H1 (cell line): ENCODE results near the gene MYO5A. TPM values are rescaled to one million over a fixed set of nuclear protein-coding genes. Genes with fewer than 3 reads are reported as not detected.

Experiments used
- CTCF ChIA-PET: fragments of 300-600 bp; sonication (Branson Sonifier 250); formaldehyde crosslinking; loops from one replicate; lab custom pipeline; 2021; ENCODE audit not compliant: partially characterized antibody; lab: Charles Lee
- POLR2A ChIA-PET: fragments of 300-600 bp; sonication (Branson Sonifier 250); formaldehyde crosslinking; loops from one replicate; lab custom pipeline; 2021; ENCODE audit warnings: inconsistent platforms; ENCODE audit not compliant: partially characterized antibody; lab: Charles Lee
- DNase-seq, 2 experiments: peaks; one replicate each; pipeline versions ENCODE4 v3.0.0 to v3.0.0-alpha.2; 2010 to 2022; ENCODE audit warnings: low spot score in 2 of 2, low read depth in 1 of 2, mixed read lengths in 1 of 2
- FAIRE-seq: peaks from 2 replicates; lab custom pipeline; 2011; peaks lifted over from hg19 to GRCh38; lab: Jason Lieb, UNC
- H2AFZ ChIP-seq: 2 replicates; pipeline ENCODE4 v1.8.1; 2012; ENCODE audit warnings: low read length, inconsistent platforms
- H2AK5ac ChIP-seq: 2 replicates; pipeline ENCODE4 v1.6.1; 2013; ENCODE audit warnings: low read depth, low read length
- H2BK120ac ChIP-seq: replicated peaks from 2 replicates; pipeline ENCODE3; 2013; ENCODE audit warnings: low read depth, low read length, inconsistent platforms
- H2BK12ac ChIP-seq: 2 replicates; pipeline ENCODE4 v1.6.1; 2013; ENCODE audit warnings: low read depth, low read length
- H2BK15ac ChIP-seq: 2 replicates; pipeline ENCODE4 v1.6.1; 2013; ENCODE audit warnings: low read length
- H2BK20ac ChIP-seq: 2 replicates; pipeline ENCODE4 v1.6.1; 2013; ENCODE audit warnings: low read length
- H2BK5ac ChIP-seq: 2 replicates; pipeline ENCODE4 v1.6.1; 2013; ENCODE audit warnings: low read depth, low read length
- H3K14ac ChIP-seq: 2 replicates; pipeline ENCODE4 v1.6.1; 2013; ENCODE audit warnings: inconsistent platforms; ENCODE audit not compliant: insufficient read length
- H3K18ac ChIP-seq: 2 replicates; pipeline ENCODE4 v1.6.1; 2013; ENCODE audit warnings: low read length; ENCODE audit errors: extremely low read depth
- H3K23ac ChIP-seq: 2 replicates; pipeline ENCODE4 v1.6.1; 2013; ENCODE audit warnings: inconsistent platforms; ENCODE audit not compliant: insufficient read length
- H3K23me2 ChIP-seq: 2 replicates; pipeline ENCODE4 v1.6.1; 2013; ENCODE audit warnings: low read depth, low read length
- H3K27ac ChIP-seq: 2 replicates; pipeline ENCODE4 v1.6.1; 2011; ENCODE audit warnings: low read depth, low read length, inconsistent platforms
- H3K27me3 ChIP-seq, 4 experiments: replicated peaks in 1 of 4; 1 replicate in 1 of 4; 2 replicates in 3 of 4; pipeline versions ENCODE4 v1.6.1 to v1.8.1; 2011 to 2013; ENCODE audit warnings: low read length in 3 of 4, mild to moderate bottlenecking in 3 of 4, inconsistent platforms in 2 of 4, mixed read lengths in 2 of 4, moderate library complexity in 1 of 4; ENCODE audit not compliant: control insufficient read depth in 3 of 4, insufficient read depth in 3 of 4; ENCODE audit errors: extremely low read depth in 1 of 4
- H3K36me3 ChIP-seq, 4 experiments: 2 replicates each; pipeline versions ENCODE4 v1.6.1 to v1.8.1; 2011 to 2013; ENCODE audit warnings: mild to moderate bottlenecking in 4 of 4, low read length in 3 of 4, moderate library complexity in 2 of 4, control low read depth in 1 of 4, inconsistent platforms in 1 of 4; ENCODE audit not compliant: insufficient read depth in 4 of 4, control insufficient read depth in 2 of 4
- H3K4ac ChIP-seq: replicated peaks from 2 replicates; pipeline ENCODE3; 2013; ENCODE audit warnings: low read length, low read depth, mixed read lengths, inconsistent platforms; ENCODE audit not compliant: insufficient read length
- H3K4me1 ChIP-seq, 4 experiments: replicated peaks in 1 of 4; 1 replicate in 1 of 4; 2 replicates in 3 of 4; pipeline versions ENCODE4 v1.6.1 to v1.8.1; 2011 to 2013; ENCODE audit warnings: low read length in 3 of 4, inconsistent platforms in 2 of 4, mixed read lengths in 1 of 4; ENCODE audit not compliant: insufficient read depth in 4 of 4, control insufficient read depth in 3 of 4
- H3K4me2 ChIP-seq, 2 experiments: 2 replicates each; pipeline versions ENCODE4 v1.6.1 to v1.8.1; 2011 to 2013; ENCODE audit warnings: low read depth in 2 of 2, low read length in 2 of 2, control low read depth in 1 of 2, inconsistent platforms in 1 of 2, mild to moderate bottlenecking in 1 of 2; ENCODE audit not compliant: insufficient read depth in 1 of 2
- H3K4me3 ChIP-seq, 4 experiments: fragments of 200-600, 300-600 bp in 1 of 4; sonication (generic), shearing (Covaris generic), sonication (Bioruptor Twin) in 1 of 4; 2 replicates each; pipeline versions ENCODE4 v1.5.1 to v1.8.1; 2011 to 2016; ENCODE audit warnings: low read length in 4 of 4, low read depth in 3 of 4, control low read depth in 2 of 4, inconsistent platforms in 2 of 4, mild to moderate bottlenecking in 2 of 4, mixed read lengths in 1 of 4, moderate library complexity in 1 of 4; ENCODE audit not compliant: insufficient read depth in 2 of 4; ENCODE audit errors: extremely low read depth in 1 of 4
- H3K56ac ChIP-seq: replicated peaks from 2 replicates; pipeline ENCODE3; 2013; ENCODE audit warnings: low read depth, mild to moderate bottlenecking, mixed read lengths, low read length, inconsistent platforms; ENCODE audit not compliant: insufficient read length
- H3K79me1 ChIP-seq: 2 replicates; pipeline ENCODE4 v1.6.1; 2013; ENCODE audit warnings: low read depth, low read length, control low read depth
- H3K79me2 ChIP-seq, 2 experiments: 2 replicates each; pipeline versions ENCODE4 v1.6.1 to v1.8.1; 2012 to 2013; ENCODE audit warnings: low read length in 2 of 2, mild to moderate bottlenecking in 2 of 2, inconsistent platforms in 1 of 2; ENCODE audit not compliant: insufficient read depth in 2 of 2, control insufficient read depth in 1 of 2
- H3K9ac ChIP-seq, 4 experiments: replicated peaks in 1 of 4; 1 replicate in 1 of 4; 2 replicates in 3 of 4; pipeline versions ENCODE4 v1.6.1 to v1.8.1; 2011 to 2013; ENCODE audit warnings: low read depth in 3 of 4, low read length in 3 of 4, control low read depth in 2 of 4, mild to moderate bottlenecking in 2 of 4, moderate library complexity in 2 of 4, inconsistent platforms in 1 of 4; ENCODE audit errors: extremely low read depth in 1 of 4
- H3K9me3 ChIP-seq, 2 experiments: 2 replicates each; pipeline versions ENCODE4 v1.6.1 to v1.8.1; 2012 to 2013; ENCODE audit warnings: mild to moderate bottlenecking in 2 of 2, moderate library complexity in 2 of 2, control low read depth in 1 of 2, inconsistent platforms in 1 of 2, low read depth in 1 of 2, low read length in 1 of 2, mixed read lengths in 1 of 2; ENCODE audit not compliant: insufficient read depth in 2 of 2
- H4K20me1 ChIP-seq, 2 experiments: replicated peaks in 1 of 2; 2 replicates each; pipeline versions ENCODE3 to v1.8.1; 2011 to 2013; ENCODE audit warnings: inconsistent platforms in 2 of 2, low read length in 2 of 2, mild to moderate bottlenecking in 1 of 2; ENCODE audit not compliant: insufficient read depth in 2 of 2, control insufficient read depth in 1 of 2
- H4K5ac ChIP-seq: 2 replicates; pipeline ENCODE4 v1.6.1; 2013; ENCODE audit warnings: low read length, low read depth, mixed read lengths, inconsistent platforms; ENCODE audit not compliant: insufficient read length
- H4K8ac ChIP-seq: 2 replicates; pipeline ENCODE4 v1.8.0; 2013; ENCODE audit warnings: mild to moderate bottlenecking, moderate library complexity, low read length, inconsistent platforms; ENCODE audit not compliant: insufficient read depth; ENCODE audit errors: extremely low read depth
- H4K91ac ChIP-seq: replicated peaks from 2 replicates; pipeline ENCODE3; 2013; ENCODE audit warnings: low read length, mixed read lengths, inconsistent platforms; ENCODE audit not compliant: insufficient read length
- BACH1 ChIP-seq: IDR thresholded peaks from 2 replicates; pipeline ENCODE4 v1.6.1; 2012; ENCODE audit warnings: low read length, improper control_type of control experiment
- CHD1 ChIP-seq: IDR thresholded peaks from 2 replicates; pipeline ENCODE4 v1.6.1; 2012; ENCODE audit warnings: low read depth, low read length, improper control_type of control experiment
- EGR1 ChIP-seq: IDR thresholded peaks from 2 replicates; pipeline ENCODE4 v1.6.1; 2011; ENCODE audit warnings: low read depth, low read length, borderline replicate concordance
- EZH2 ChIP-seq: fragments of 200-600 bp; sonication (generic); IDR thresholded peaks from 2 replicates; pipeline ENCODE4 v1.7.1; 2012; ENCODE audit warnings: low read depth, mild to moderate bottlenecking, moderate library complexity, low read length, inconsistent platforms; ENCODE audit not compliant: severe bottlenecking
- JUND ChIP-seq: IDR thresholded peaks from 2 replicates; pipeline ENCODE4 v1.6.1; 2011; ENCODE audit warnings: mild to moderate bottlenecking, improper control_type of control experiment, low read length
- KDM5A ChIP-seq: fragments of 200-600 bp; IDR thresholded peaks from 2 replicates; pipeline ENCODE4 v1.7.1; 2012; ENCODE audit warnings: mild to moderate bottlenecking, low read length, inconsistent platforms, mixed read lengths
- PHF8 ChIP-seq: fragments of 200-600 bp; sonication (generic); conservative IDR thresholded peaks from 2 replicates; pipeline ENCODE4 v1.7.1; 2012; ENCODE audit warnings: low read depth, mild to moderate bottlenecking, inconsistent platforms, low read length, moderate library complexity
- POLR2A ChIP-seq, 2 experiments: IDR thresholded peaks; 1 replicate in 1 of 2; 2 replicates in 1 of 2; pipeline ENCODE4 v1.6.1; 2011; ENCODE audit warnings: low read depth in 2 of 2, low read length in 2 of 2, mild to moderate bottlenecking in 2 of 2; ENCODE audit errors: control extremely low read depth in 1 of 2
- RBBP5 ChIP-seq: IDR thresholded peaks from 2 replicates; pipeline ENCODE4 v1.7.1; 2012; ENCODE audit warnings: low read depth, mild to moderate bottlenecking, inconsistent platforms, low read length, moderate library complexity, borderline replicate concordance
- RNF2 ChIP-seq: fragments of 200-900, 300-1000 bp; sonication (generic); IDR thresholded peaks from 2 replicates; pipeline ENCODE4 v1.7.1; 2016; ENCODE audit warnings: borderline replicate concordance, low read depth, mild to moderate bottlenecking, antibody characterized with exemption, low read length; ENCODE audit not compliant: poor library complexity, severe bottlenecking; ENCODE audit errors: missing control alignments
- SP2 ChIP-seq: IDR thresholded peaks from 2 replicates; pipeline ENCODE4 v1.6.1; 2012; ENCODE audit warnings: mild to moderate bottlenecking, low read length, inconsistent platforms
- SP4 ChIP-seq: IDR thresholded peaks from 2 replicates; pipeline ENCODE4 v1.6.1; 2012; ENCODE audit warnings: low read length, inconsistent platforms
- SUZ12 ChIP-seq: fragments of 200-600 bp; sonication (generic); IDR thresholded peaks from 2 replicates; pipeline ENCODE4 v1.6.1; 2012; ENCODE audit warnings: mild to moderate bottlenecking, inconsistent platforms, low read length, moderate library complexity, mixed read lengths
- USF2 ChIP-seq: IDR thresholded peaks from 2 replicates; pipeline ENCODE4 v1.6.1; 2011; ENCODE audit warnings: low read length, improper control_type of control experiment
- WGBS, 2 experiments: shearing (Covaris generic) in 1 of 2; methylation state at CpG; one replicate each; pipeline versions ENCODE4 v1.1.6 to v1.1.7; 2013 to 2015; ENCODE audit warnings: low lambda C conversion rate in 2 of 2, mixed read lengths in 2 of 2, inconsistent platforms in 1 of 2, low coverage in 1 of 2, missing lambda C conversion rate in 1 of 2; ENCODE audit not compliant: insufficient replicate concordance in 2 of 2, insufficient coverage in 1 of 2, insufficient read length in 1 of 2; ENCODE audit errors: extremely low coverage in 1 of 2, missing lambda C conversion rate in 1 of 2; 5-methylcytosine and 5-hydroxymethylcytosine counted together
- polyA plus RNA-seq, 7 experiments: library from polyadenylated mRNA; depleted of rRNA in 3 of 7; stranded (reverse) in 5 of 7; unstranded in 2 of 7; fragments of >200 nt in 5 of 7; fragments of 200-250 nt in 2 of 7; gene quantifications; 1 replicate in 5 of 7; 2 replicates in 1 of 7; 4 replicates in 1 of 7; pipeline versions ENCODE4 v1.2.1 to v1.2.3, GENCODE V29; 2011 to 2013; ENCODE audit warnings: missing spikeins in 2 of 7, mixed read lengths in 2 of 7
- total RNA-seq: library from RNA; stranded (reverse); fragmentation: NEBNext Ultra II Directional; extraction: Animal tissue kit (Norgen Biotek cat#: 25700); gene quantifications from 2 replicates; pipeline ENCODE4 v1.2.1, GENCODE V29; 2021

Gene MYO5A
- total and polyA plus RNA-seq, 2 of the 8 experiments (the other 6 are each of a cell fraction or from before 2014, with no cell fraction given) = 11.4 to 24.7 TPM

GRCh38 chr15:52368402-52368801, 160.3 kb downstream of the MYO5A start:
- H4K91ac ChIP-seq = no peak overlapping the region
- H3K79me1 ChIP-seq = no peaks in the 10 kb centered on the region
- no peak overlapping the region for H3K56ac ChIP-seq
- CTCF ChIA-PET = interaction anchor here (0.7 to 1.0 kb wide), 3 partner anchors 33 to 151 kb away, joined by 3 to 7 read pairs (median 3); no protein-coding TSS in a partner anchor
- no peak overlapping the region for H4K8ac ChIP-seq
- H3K4me1 ChIP-seq = no peaks in the 10 kb centered on the region; a peak in 1 of 7 replicates
- H3K27me3 ChIP-seq = no peaks in the 10 kb centered on the region
- H3K4ac ChIP-seq = no peak overlapping the region
- H3K4me2 ChIP-seq = no peak overlapping the region
- FAIRE-seq (no peak), DNase-seq (no peak)
- H3K23ac ChIP-seq = no peak overlapping the region
- H3K18ac ChIP-seq = no peak overlapping the region
- no peaks in the 10 kb centered on the region for H3K79me2 ChIP-seq
- no peak overlapping the region for H2BK15ac ChIP-seq
- no peaks in the 10 kb centered on the region for H3K23me2 ChIP-seq
- H2BK5ac ChIP-seq = no peak overlapping the region
- H4K20me1 ChIP-seq = no peaks in the 10 kb centered on the region
- H3K14ac ChIP-seq = no peak overlapping the region
- H3K4me3 ChIP-seq = no peak overlapping the region
- no peak overlapping the region for H4K5ac ChIP-seq
- H2BK12ac ChIP-seq = no peak overlapping the region
- no peak overlapping the region for H3K9ac ChIP-seq
- H3K27ac ChIP-seq = no peak overlapping the region
- POLR2A ChIA-PET = no interaction called here
- peaks cover 0 to 24% (median 7%) of the 10 kb centered on the region in 4 experiments; a peak in 5 of 8 replicates for H3K36me3 ChIP-seq
- H2BK120ac ChIP-seq = no peak overlapping the region
- H2AK5ac ChIP-seq = no peak overlapping the region
- WGBS, 2 experiments = 96% methylated on average over 3 of the region's 3 CpGs; no CpG with 5 or more reads in 1 of the 2 experiments
- H2BK20ac ChIP-seq = no peak overlapping the region
- H3K9me3 ChIP-seq = no peaks in the 10 kb centered on the region
- no peak overlapping the region for H2AFZ ChIP-seq
- TF ChIP-seq SP2 (no peak), RNF2 (no peak), KDM5A (no peak), SUZ12 (no peak), POLR2A (IDR thresholded peaks at IDR 0.05; ENCODE audit: control extremely low read depth in 1 of 2, low read depth in 2 of 2, low read length in 2 of 2) (no peak), EGR1 (no peak), EZH2 (no peak), SP4 (no peak), CHD1 (no peak), PHF8 (no peak), USF2 (no peak), RBBP5 (no peak), JUND (no peak), BACH1 (no peak)
